KMS-11 (cell line): Measurements from ENCODE around the gene GRID1.

ENCODE experiments used
- H2AFZ ChIP-seq: fragments of 200-600 bp; sonication (generic); 2 replicates; pipeline ENCODE4 v1.6.1; 2016; ENCODE audit warnings: antibody characterized with exemption, mixed run types, low read depth
- H3K27ac ChIP-seq: fragments of 200-600 bp; sonication (generic); 2 replicates; pipeline ENCODE4 v1.6.1; 2016; ENCODE audit warnings: mild to moderate bottlenecking, mixed run types
- H3K27me3 ChIP-seq: fragments of 200-600 bp; sonication (generic); 2 replicates; pipeline ENCODE4 v1.6.1; 2017; ENCODE audit warnings: mild to moderate bottlenecking, low read depth, mixed run types, moderate library complexity; ENCODE audit not compliant: insufficient read depth
- H3K36me3 ChIP-seq: fragments of 200-600 bp; sonication (generic); 2 replicates; pipeline ENCODE4 v1.6.1; 2017; ENCODE audit warnings: mild to moderate bottlenecking, mixed run types; ENCODE audit not compliant: insufficient read depth
- H3K4me1 ChIP-seq: fragments of 200-600 bp; sonication (generic); 2 replicates; pipeline ENCODE4 v1.6.1; 2016; ENCODE audit warnings: mild to moderate bottlenecking, low read depth, mixed run types; ENCODE audit not compliant: poor library complexity, severe bottlenecking
- H3K4me2 ChIP-seq: fragments of 200-600 bp; sonication (generic); 2 replicates; pipeline ENCODE4 v1.7.0; 2016; ENCODE audit warnings: mild to moderate bottlenecking, mixed run types
- H3K4me3 ChIP-seq: fragments of 200-600 bp; sonication (generic); IDR thresholded peaks from 2 replicates; pipeline ENCODE4 v1.6.1; 2017; ENCODE audit warnings: low read depth, low read length, mixed read lengths; ENCODE audit not compliant: insufficient read depth
- H3K79me2 ChIP-seq: fragments of 200-600 bp; sonication (generic); 2 replicates; pipeline ENCODE4 v1.6.1; 2016; ENCODE audit warnings: low read depth, mixed run types; ENCODE audit not compliant: insufficient read depth
- H3K9ac ChIP-seq: fragments of 200-600 bp; sonication (generic); 2 replicates; pipeline ENCODE4 v1.6.1; 2016; ENCODE audit warnings: mild to moderate bottlenecking, mixed run types
- H4K20me1 ChIP-seq: fragments of 200-600 bp; sonication (generic); 2 replicates; pipeline ENCODE4 v1.6.1; 2016; ENCODE audit warnings: mild to moderate bottlenecking, mixed run types; ENCODE audit not compliant: insufficient read depth
- CTCF ChIP-seq: fragments of 200-600 bp; sonication (generic); conservative IDR thresholded peaks from 2 replicates; pipeline ENCODE4 v1.6.1; 2017; ENCODE audit warnings: low read depth, mild to moderate bottlenecking, antibody characterized with exemption, low read length, moderate library complexity, mixed read lengths

GRID1 gene

GRCh38 chr10:86064931-86065662 lies 301.5 kb downstream of the GRID1 start:
- no peak for TF ChIP-seq CTCF
- Histone ChIP-seq H3K79me2 (no peaks in the 10 kb centered on the region), H3K4me3 (no peak overlapping the region), H3K36me3 (no peaks in the 10 kb centered on the region), H3K27me3 (no peaks in the 10 kb centered on the region), H3K4me1 (no peaks in the 10 kb centered on the region), H2AFZ (no peak overlapping the region), H3K27ac (no peak overlapping the region), H4K20me1 (no peaks in the 10 kb centered on the region), H3K9ac (no peak overlapping the region), H3K4me2 (no peak overlapping the region)

DNA sequence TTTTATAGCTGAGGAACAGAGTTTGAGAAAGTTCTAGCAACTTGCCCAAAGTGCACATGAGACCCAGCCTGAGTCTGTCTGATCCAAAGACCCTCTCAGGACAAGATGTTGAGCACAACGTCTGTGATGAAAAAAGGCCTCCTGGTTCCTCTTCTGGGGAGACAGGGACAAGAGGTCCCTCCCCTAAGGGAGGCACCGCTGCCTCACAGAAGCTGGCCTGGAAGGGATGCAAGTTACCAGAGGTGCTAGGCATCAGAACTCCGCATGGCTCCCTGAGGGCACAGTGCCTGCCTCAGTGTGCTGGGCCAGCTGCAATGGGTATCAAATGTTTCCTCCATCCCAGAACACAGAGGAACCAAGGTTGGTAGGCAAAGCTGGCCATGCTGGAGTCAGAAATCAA lies 302.4 kb downstream of the GRID1 start:
- Histone ChIP-seq H4K20me1 (no peaks in the 10 kb centered on the region), H3K27ac (no peak overlapping the region), H3K36me3 (no peaks in the 10 kb centered on the region), H2AFZ (no peak overlapping the region), H3K9ac (no peak overlapping the region), H3K27me3 (no peaks in the 10 kb centered on the region), H3K79me2 (no peaks in the 10 kb centered on the region), H3K4me3 (no peak overlapping the region), H3K4me1 (no peaks in the 10 kb centered on the region), H3K4me2 (no peak overlapping the region)
- no peak for TF ChIP-seq CTCF

GRCh38 chr10:86063341-86063740 lies 303.3 kb downstream of the GRID1 start:
- no peak overlapping the region for H3K4me2 ChIP-seq
- TF ChIP-seq CTCF = no peak
- no peaks in the 10 kb centered on the region for H3K27me3 ChIP-seq
- H3K4me1 ChIP-seq = no peaks in the 10 kb centered on the region
- no peak overlapping the region for H3K27ac ChIP-seq
- no peak overlapping the region for H2AFZ ChIP-seq
- no peaks in the 10 kb centered on the region for H4K20me1 ChIP-seq
- no peak overlapping the region for H3K9ac ChIP-seq
- no peaks in the 10 kb centered on the region for H3K36me3 ChIP-seq
- no peak overlapping the region for H3K4me3 ChIP-seq
- no peaks in the 10 kb centered on the region for H3K79me2 ChIP-seq

DNA sequence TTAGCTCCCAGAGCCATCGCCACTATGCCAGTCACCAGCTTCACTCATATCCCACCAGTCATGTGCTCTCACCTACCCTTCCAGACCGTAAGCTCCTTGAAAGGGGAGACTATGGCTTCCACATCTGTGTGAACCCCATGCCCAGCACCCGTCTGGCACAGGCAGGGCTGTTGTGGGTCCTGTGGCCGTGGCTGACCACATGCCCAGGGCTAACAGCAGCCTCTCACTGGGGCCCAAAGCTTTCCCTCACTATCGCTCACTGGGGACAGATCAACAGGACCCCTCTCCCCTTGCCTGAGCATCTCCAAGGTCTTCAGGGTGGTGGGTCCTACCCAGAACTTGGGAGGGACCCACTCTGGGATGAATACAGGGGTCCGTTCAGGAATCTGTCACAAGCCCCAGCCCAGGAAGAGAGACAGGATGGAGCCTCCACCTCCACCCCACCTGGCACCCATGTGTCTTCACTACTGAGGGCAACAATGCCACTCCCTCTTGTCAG lies 303.9 kb downstream of the GRID1 start:
- Histone ChIP-seq H2AFZ (no peak overlapping the region), H4K20me1 (no peaks in the 10 kb centered on the region), H3K4me1 (no peaks in the 10 kb centered on the region), H3K27me3 (no peaks in the 10 kb centered on the region), H3K79me2 (no peaks in the 10 kb centered on the region), H3K27ac (no peak overlapping the region), H3K4me3 (no peak overlapping the region), H3K9ac (no peak overlapping the region), H3K36me3 (no peaks in the 10 kb centered on the region), H3K4me2 (no peak overlapping the region)
- no peak for TF ChIP-seq CTCF
